ENCODE measurements around the gene ARSB.
A peak's percentile ranks its signal among the peaks of the same experiment; 100 is the strongest.

Gene ARSB

DNA sequence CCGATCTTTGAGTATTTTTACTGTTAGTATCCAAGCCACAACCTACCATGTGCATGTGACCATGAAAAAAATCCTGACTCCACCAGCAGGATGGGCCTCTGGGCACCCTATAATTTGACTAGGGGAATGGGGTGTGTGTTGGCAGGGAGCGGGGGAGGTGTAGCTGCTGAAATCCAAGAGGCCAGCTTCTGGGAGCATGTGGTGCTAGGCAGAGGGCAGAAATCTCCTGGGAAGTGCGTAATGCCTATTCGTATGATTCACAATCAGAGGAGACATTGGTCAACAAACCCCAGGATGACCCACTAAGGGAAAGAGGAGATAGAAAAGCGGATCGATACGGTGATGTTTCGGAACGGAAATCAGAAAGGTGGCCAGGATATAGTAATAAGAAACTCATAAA, 149.9 kb downstream of the ARSB start:
- Histone ChIP-seq H3K18ac (ENCODE audit: low read depth in 1 of 2, low read length in 2 of 2) (no peak overlapping the region), H3K27ac (ENCODE audit: low read length, poor library complexity, severe bottlenecking) (no peak overlapping the region), H2AK5ac (ENCODE audit: low read length, severe bottlenecking) (no peak overlapping the region), H3K9ac (ENCODE audit: low read length) (no peak overlapping the region), H3K4me3 (ENCODE audit: insufficient read depth in 1 of 2, low read depth in 1 of 2, low read length in 2 of 2) (no peak overlapping the region), H3K27me3 (ENCODE audit: control insufficient read depth in 1 of 2, insufficient read depth in 1 of 2, low read length in 2 of 2) (no peaks in the 10 kb centered on the region), H2AFZ (ENCODE audit: low read depth, low read length) (no peak overlapping the region), H2BK15ac (ENCODE audit: low read depth, poor library complexity, severe bottlenecking) (no peak overlapping the region), H3K9me3 (ENCODE audit: control insufficient read depth, low read length) (no peaks in the 10 kb centered on the region), H3K14ac (ENCODE audit: low read length in 2 of 2) (no peak overlapping the region), H3K4me2 (ENCODE audit: low read length, poor library complexity, severe bottlenecking) (no peak overlapping the region), H2BK12ac (ENCODE audit: low read length in 2 of 2) (no peak overlapping the region), H3K23ac (ENCODE audit: low read length in 2 of 2) (no peak overlapping the region), H4K8ac (ENCODE audit: low read length) (no peak overlapping the region), H2BK120ac (ENCODE audit: low read depth, low read length) (no peak overlapping the region), H4K91ac (ENCODE audit: low read length) (no peak overlapping the region), H3K79me1 (replicated peaks; ENCODE audit: low read length, poor library complexity, severe bottlenecking) (no peaks in the 10 kb centered on the region), H3K4me1 (ENCODE audit: control insufficient read depth, insufficient read depth, low read depth, low read length) (peaks cover 4% of the 10 kb centered on the region), H3K36me3 (ENCODE audit: control insufficient read depth in 1 of 2, insufficient read depth in 2 of 2, low read depth in 1 of 2, low read length in 2 of 2) (peaks cover 0 to 7% of the 10 kb centered on the region in 2 experiments), H3K4ac (ENCODE audit: low read depth in 1 of 2, low read length in 2 of 2) (no peak overlapping the region), H2BK5ac (ENCODE audit: low read depth, low read length, poor library complexity, severe bottlenecking) (no peak overlapping the region)
- no peak for DNase-seq
- WGBS: 100% methylated on average over 3 of the region's 9 CpGs

DNA sequence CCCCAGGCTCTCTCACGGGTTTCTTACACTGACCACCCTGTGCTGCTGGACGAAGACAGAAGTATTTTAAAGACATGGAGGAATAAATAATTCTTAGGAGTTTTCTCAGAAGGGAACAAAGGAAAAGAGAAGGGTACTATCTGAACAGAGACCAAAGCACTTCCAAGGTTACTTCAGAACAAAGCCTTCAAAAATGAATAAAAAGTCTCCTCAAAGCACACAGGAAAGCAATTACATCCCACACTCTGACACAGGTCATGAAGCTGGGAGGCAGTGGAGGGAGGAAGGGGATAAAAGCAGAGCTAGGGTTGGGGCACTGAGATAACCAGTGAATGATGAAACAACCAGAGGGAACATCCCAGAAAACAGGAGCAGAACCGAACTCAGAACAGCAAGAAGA, 151.8 kb downstream of the ARSB start:
- no peak for DNase-seq
- H3K4me3 ChIP-seq (ENCODE audit: insufficient read depth in 1 of 2, low read depth in 1 of 2, low read length in 2 of 2): no peak overlapping the region
- H3K14ac ChIP-seq (ENCODE audit: low read length in 2 of 2): no peak overlapping the region
- H2AK5ac ChIP-seq (ENCODE audit: low read length, severe bottlenecking): no peak overlapping the region
- peaks cover 0 to 3% of the 10 kb centered on the region in 2 experiments for H3K36me3 ChIP-seq (ENCODE audit: control insufficient read depth in 1 of 2, insufficient read depth in 2 of 2, low read depth in 1 of 2, low read length in 2 of 2)
- H4K8ac ChIP-seq (ENCODE audit: low read length): no peak overlapping the region
- 79% methylated on average over 2 of the region's 3 CpGs for WGBS
- no peak overlapping the region for H3K18ac ChIP-seq (ENCODE audit: low read depth in 1 of 2, low read length in 2 of 2)
- no peak overlapping the region for H3K23ac ChIP-seq (ENCODE audit: low read length in 2 of 2)
- H2BK12ac ChIP-seq (ENCODE audit: low read length in 2 of 2): no peak overlapping the region
- no peak overlapping the region for H2BK5ac ChIP-seq (ENCODE audit: low read depth, low read length, poor library complexity, severe bottlenecking)
- H2BK15ac ChIP-seq (ENCODE audit: low read depth, poor library complexity, severe bottlenecking): no peak overlapping the region
- no peak overlapping the region for H3K4me2 ChIP-seq (ENCODE audit: low read length, poor library complexity, severe bottlenecking)
- no peaks in the 10 kb centered on the region for H3K79me1 ChIP-seq (replicated peaks; ENCODE audit: low read length, poor library complexity, severe bottlenecking)
- H3K9ac ChIP-seq (ENCODE audit: low read length): no peak overlapping the region
- H3K27me3 ChIP-seq (ENCODE audit: control insufficient read depth in 1 of 2, insufficient read depth in 1 of 2, low read length in 2 of 2): no peaks in the 10 kb centered on the region
- no peak overlapping the region for H2AFZ ChIP-seq (ENCODE audit: low read depth, low read length)
- no peak overlapping the region for H3K27ac ChIP-seq (ENCODE audit: low read length, poor library complexity, severe bottlenecking)
- H3K4ac ChIP-seq (ENCODE audit: low read depth in 1 of 2, low read length in 2 of 2): no peak overlapping the region
- no peak overlapping the region for H4K91ac ChIP-seq (ENCODE audit: low read length)
- no peak overlapping the region for H2BK120ac ChIP-seq (ENCODE audit: low read depth, low read length)
- H3K4me1 ChIP-seq (ENCODE audit: control insufficient read depth, insufficient read depth, low read depth, low read length): peaks cover 4% of the 10 kb centered on the region
- peaks cover 3% of the 10 kb centered on the region for H3K9me3 ChIP-seq (ENCODE audit: control insufficient read depth, low read length)

DNA sequence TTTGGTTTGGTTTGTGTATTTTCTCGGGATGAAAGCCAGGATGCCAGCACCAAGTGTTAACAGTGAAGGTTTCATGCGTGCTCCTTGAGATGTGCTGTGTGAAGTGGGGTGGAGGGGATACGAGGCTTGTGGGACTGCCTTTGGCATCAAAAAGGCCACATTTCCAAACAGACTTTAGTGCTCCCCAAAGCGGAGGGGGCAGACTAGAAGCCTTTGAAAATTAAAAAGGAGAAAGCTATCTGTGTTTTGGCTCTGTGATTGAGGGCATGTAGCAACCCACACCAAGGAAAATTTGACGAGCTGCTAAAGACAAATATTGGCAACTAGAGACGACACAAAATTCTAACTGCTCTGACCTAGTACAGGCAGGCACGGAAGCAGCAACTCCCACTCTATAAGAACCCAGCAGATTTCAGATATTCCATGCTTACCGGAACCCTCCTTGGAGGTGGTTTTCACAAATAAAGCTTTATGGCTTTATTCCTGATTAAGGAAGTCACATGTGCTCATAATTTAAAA, 154.5 kb downstream of the ARSB start:
- 90% methylated on average over 6 of the region's 8 CpGs for WGBS
- H3K4me1 ChIP-seq (ENCODE audit: control insufficient read depth, insufficient read depth, low read depth, low read length): peaks cover 2% of the 10 kb centered on the region
- H3K9ac ChIP-seq (ENCODE audit: low read length): peak overlapping the region; percentile 69
- no peak overlapping the region for H4K8ac ChIP-seq (ENCODE audit: low read length)
- H3K27ac ChIP-seq (ENCODE audit: low read length, poor library complexity, severe bottlenecking): no peak overlapping the region
- no peak overlapping the region for H3K4me2 ChIP-seq (ENCODE audit: low read length, poor library complexity, severe bottlenecking)
- H2AFZ ChIP-seq (ENCODE audit: low read depth, low read length): no peak overlapping the region
- no peak overlapping the region for H3K14ac ChIP-seq (ENCODE audit: low read length in 2 of 2)
- no peak overlapping the region for H3K23ac ChIP-seq (ENCODE audit: low read length in 2 of 2)
- H3K4me3 ChIP-seq (ENCODE audit: insufficient read depth in 1 of 2, low read depth in 1 of 2, low read length in 2 of 2): no peak overlapping the region
- H2BK5ac ChIP-seq (ENCODE audit: low read depth, low read length, poor library complexity, severe bottlenecking): no peak overlapping the region
- no peak overlapping the region for H3K18ac ChIP-seq (ENCODE audit: low read depth in 1 of 2, low read length in 2 of 2)
- H2AK5ac ChIP-seq (ENCODE audit: low read length, severe bottlenecking): no peak overlapping the region
- no peaks in the 10 kb centered on the region for H3K79me1 ChIP-seq (replicated peaks; ENCODE audit: low read length, poor library complexity, severe bottlenecking)
- peaks cover 3% of the 10 kb centered on the region for H3K9me3 ChIP-seq (ENCODE audit: control insufficient read depth, low read length)
- no peak overlapping the region for H2BK15ac ChIP-seq (ENCODE audit: low read depth, poor library complexity, severe bottlenecking)
- no peak for DNase-seq
- H3K4ac ChIP-seq (ENCODE audit: low read depth in 1 of 2, low read length in 2 of 2): no peak overlapping the region
- H2BK120ac ChIP-seq (ENCODE audit: low read depth, low read length): no peak overlapping the region
- no peaks in the 10 kb centered on the region for H3K27me3 ChIP-seq (ENCODE audit: control insufficient read depth in 1 of 2, insufficient read depth in 1 of 2, low read length in 2 of 2)
- H3K36me3 ChIP-seq (ENCODE audit: control insufficient read depth in 1 of 2, insufficient read depth in 2 of 2, low read depth in 1 of 2, low read length in 2 of 2): no peaks in the 10 kb centered on the region
- H4K91ac ChIP-seq (ENCODE audit: low read length): no peak overlapping the region
- no peak overlapping the region for H2BK12ac ChIP-seq (ENCODE audit: low read length in 2 of 2)

DNA sequence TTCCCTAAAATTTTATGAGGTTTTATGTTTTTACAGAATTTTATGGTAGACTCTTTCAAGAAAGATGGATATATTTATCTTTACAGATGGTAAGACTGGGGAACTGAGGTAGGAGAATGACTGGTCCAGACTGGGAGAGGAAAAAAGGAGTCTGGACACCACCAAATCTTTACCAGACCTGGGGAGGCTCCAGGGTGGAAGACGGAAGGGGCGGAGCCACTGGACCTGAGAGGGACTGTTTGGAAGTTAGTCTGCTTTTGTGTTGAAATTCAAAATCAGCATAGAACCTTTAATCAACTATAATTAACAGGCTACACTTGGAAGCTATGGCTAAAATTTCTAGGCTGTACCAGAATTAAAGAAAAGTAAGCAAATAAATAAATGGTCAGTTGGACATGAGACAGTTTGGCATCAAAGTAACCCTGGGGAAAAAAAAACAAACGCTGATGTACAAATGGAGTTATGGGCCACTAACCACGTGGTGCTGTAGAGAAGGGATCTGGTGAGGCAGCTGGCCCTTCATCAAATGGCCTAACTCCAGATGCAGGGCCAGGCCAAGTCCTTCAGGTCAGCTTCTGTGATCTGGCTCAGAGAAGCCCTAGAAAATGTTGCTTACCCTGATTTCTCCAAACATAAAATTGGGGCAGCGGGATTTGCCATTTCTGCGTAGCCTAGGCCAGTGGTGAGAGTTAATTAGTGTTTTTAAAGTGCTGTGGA, 155.1 kb downstream of the ARSB start:
- no peak overlapping the region for H3K4ac ChIP-seq (ENCODE audit: low read depth in 1 of 2, low read length in 2 of 2)
- peak overlapping the region in 1 of 2 experiments; percentile 49 for H3K18ac ChIP-seq (ENCODE audit: low read depth in 1 of 2, low read length in 2 of 2)
- no peaks in the 10 kb centered on the region for H3K4me1 ChIP-seq (ENCODE audit: control insufficient read depth, insufficient read depth, low read depth, low read length)
- no peaks in the 10 kb centered on the region for H3K27me3 ChIP-seq (ENCODE audit: control insufficient read depth in 1 of 2, insufficient read depth in 1 of 2, low read length in 2 of 2)
- no peak overlapping the region for H2BK120ac ChIP-seq (ENCODE audit: low read depth, low read length)
- no peak overlapping the region for H2BK15ac ChIP-seq (ENCODE audit: low read depth, poor library complexity, severe bottlenecking)
- no peak overlapping the region for H3K23ac ChIP-seq (ENCODE audit: low read length in 2 of 2)
- 61% methylated on average over 4 of the region's 6 CpGs for WGBS
- H3K14ac ChIP-seq (ENCODE audit: low read length in 2 of 2): no peak overlapping the region
- H4K91ac ChIP-seq (ENCODE audit: low read length): no peak overlapping the region
- H3K36me3 ChIP-seq (ENCODE audit: control insufficient read depth in 1 of 2, insufficient read depth in 2 of 2, low read depth in 1 of 2, low read length in 2 of 2): no peaks in the 10 kb centered on the region
- H3K9ac ChIP-seq (ENCODE audit: low read length): peak overlapping the region; percentile 69
- peaks cover 3% of the 10 kb centered on the region for H3K9me3 ChIP-seq (ENCODE audit: control insufficient read depth, low read length)
- no peak overlapping the region for H2BK12ac ChIP-seq (ENCODE audit: low read length in 2 of 2)
- H3K27ac ChIP-seq (ENCODE audit: low read length, poor library complexity, severe bottlenecking): no peak overlapping the region
- DNase-seq: no peak
- H2AK5ac ChIP-seq (ENCODE audit: low read length, severe bottlenecking): no peak overlapping the region
- H2AFZ ChIP-seq (ENCODE audit: low read depth, low read length): no peak overlapping the region
- H2BK5ac ChIP-seq (ENCODE audit: low read depth, low read length, poor library complexity, severe bottlenecking): no peak overlapping the region
- H4K8ac ChIP-seq (ENCODE audit: low read length): no peak overlapping the region
- no peak overlapping the region for H3K4me2 ChIP-seq (ENCODE audit: low read length, poor library complexity, severe bottlenecking)
- no peaks in the 10 kb centered on the region for H3K79me1 ChIP-seq (replicated peaks; ENCODE audit: low read length, poor library complexity, severe bottlenecking)
- no peak overlapping the region for H3K4me3 ChIP-seq (ENCODE audit: insufficient read depth in 1 of 2, low read depth in 1 of 2, low read length in 2 of 2)
